Stimulated activated CD4-positive, alpha-beta T cell treated with anti-CD3 and anti-CD28 coated beads, Interleukin-15, amount 100 ng/mL, for 24 hours (primary cell): ENCODE results near the gene FBXO2.

ENCODE experiments used
- DNase-seq: peaks from one replicate; pipeline ENCODE4 v3.0.0-alpha.2; 2020

The FBXO2 gene

GRCh38 chr1:11652203-11652780 is 1.9 kb downstream of the FBXO2 start:
- no peak for DNase-seq

- no peak for DNase-seq
Measured at GRCh38 chr1:11651017-11651416, 3.2 kb downstream of the FBXO2 start.

- DNase-seq = peak; percentile 87
Measured at GRCh38 chr1:11650331-11650991, 3.8 kb downstream of the FBXO2 start.

GRCh38 chr1:11649624-11650330 is 4.5 kb downstream of the FBXO2 start:
- no peak for DNase-seq

GRCh38 chr1:11649237-11649623 is 5.0 kb downstream of the FBXO2 start:
- DNase-seq = no peak

GRCh38 chr1:11648732-11649158 is 5.5 kb downstream of the FBXO2 start:
- DNase-seq = peak; percentile 62

GRCh38 chr1:11648039-11648438 is 6.2 kb downstream of the FBXO2 start:
- DNase-seq = no peak

GRCh38 chr1:11647333-11647732 is 6.9 kb downstream of the FBXO2 start:
- DNase-seq = no peak

- DNase-seq = no peak
Measured at GRCh38 chr1:11646317-11646716, 7.9 kb downstream of the FBXO2 start.

GRCh38 chr1:11645670-11646265 is 8.5 kb downstream of the FBXO2 start:
- peak; percentile 91 for DNase-seq

GRCh38 chr1:11645270-11645669 is 9.0 kb downstream of the FBXO2 start:
- no peak for DNase-seq

- DNase-seq = no peak
Measured at GRCh38 chr1:11643782-11644181, 10.4 kb downstream of the FBXO2 start.

GRCh38 chr1:11642418-11643017 is 11.7 kb downstream of the FBXO2 start:
- DNase-seq = peak; percentile 76

GRCh38 chr1:11641776-11642305 is 12.4 kb downstream of the FBXO2 start:
- DNase-seq = no peak

GRCh38 chr1:11640944-11641343 is 13.3 kb downstream of the FBXO2 start:
- DNase-seq = no peak

- DNase-seq = no peak
Measured at GRCh38 chr1:11640101-11640500, 14.1 kb downstream of the FBXO2 start.

- DNase-seq = no peak
Measured at GRCh38 chr1:11639372-11639771, 14.9 kb downstream of the FBXO2 start.

- DNase-seq = no peak
Measured at GRCh38 chr1:11638121-11638520, 16.1 kb downstream of the FBXO2 start.

GRCh38 chr1:11634365-11635192 is 19.6 kb downstream of the FBXO2 start:
- DNase-seq = no peak

GRCh38 chr1:11629184-11630016 is 24.8 kb downstream of the FBXO2 start:
- DNase-seq = no peak

- DNase-seq = no peak
Measured at GRCh38 chr1:11628767-11629166, 25.5 kb downstream of the FBXO2 start.
